Esophagus muscularis mucosa (tissue), 4 donors: Measurements from ENCODE around the gene NR3C2. TPM values are rescaled to one million over a fixed set of nuclear protein-coding genes. Genes with fewer than 3 reads are reported as not detected.

Experiments used
- DNase-seq: peaks from one replicate; pipeline ENCODE4 v3.0.0-alpha.2; 2017; ENCODE audit errors: extremely low spot score
- H3K27ac ChIP-seq, 4 donors: fragments of 200-600 bp; sonication (generic); replicated peaks in 1 of 4; 1 replicate in 3 of 4; 2 replicates in 1 of 4; pipeline ENCODE4 v1.5.1; 2016 to 2019; ENCODE audit warnings: mild to moderate bottlenecking in 1 of 4
- H3K27me3 ChIP-seq, 4 donors: fragments of 200-600 bp; sonication (generic); one replicate each; pipeline versions ENCODE4 v1.5.1 to v1.6.0; 2016 to 2019
- H3K36me3 ChIP-seq, 4 donors: fragments of 200-600 bp; sonication (generic); one replicate each; pipeline ENCODE4 v1.5.1; 2016 to 2019
- H3K4me1 ChIP-seq, 4 donors: fragments of 200-600 bp; sonication (generic); one replicate each; pipeline ENCODE4 v1.5.1; 2016 to 2019
- H3K4me3 ChIP-seq, 4 donors: fragments of 200-600 bp; sonication (generic); 1 replicate in 2 of 4; 2 replicates in 2 of 4; pipeline ENCODE4 v1.5.1; 2016 to 2019; ENCODE audit warnings: mild to moderate bottlenecking in 4 of 4, moderate library complexity in 1 of 4
- H3K9me3 ChIP-seq, 4 donors: fragments of 200-600 bp; sonication (generic); 1 replicate in 3 of 4; 2 replicates in 1 of 4; pipeline ENCODE4 v1.5.1; 2016 to 2019
- CTCF ChIP-seq, 3 experiments: fragments of 200-600 bp in 2 of 3; fragments of 450-650 bp in 1 of 3; sonication (generic) in 2 of 3; IDR thresholded peaks; one replicate each; pipeline ENCODE4 v1.5.1; 2017 to 2019; ENCODE audit warnings: antibody characterized with exemption in 3 of 3, mild to moderate bottlenecking in 2 of 3, moderate library complexity in 1 of 3
- EP300 ChIP-seq: sonication (generic); formaldehyde crosslinking; IDR thresholded peaks from one replicate; pipeline ENCODE4 v1.6.1; 2017; ENCODE audit warnings: antibody characterized with exemption
- POLR2A ChIP-seq: fragments of 450-650 bp; IDR thresholded peaks from one replicate; pipeline ENCODE4 v1.6.1; 2017; ENCODE audit warnings: antibody characterized with exemption, moderate library complexity, mild to moderate bottlenecking, low read depth
- POLR2AphosphoS5 ChIP-seq, 2 donors: sonication (generic); formaldehyde crosslinking; IDR thresholded peaks; one replicate each; pipeline ENCODE4 v1.6.1; 2017; ENCODE audit warnings: antibody characterized with exemption in 2 of 2
- WGBS: methylation state at CpG from one replicate; pipeline ENCODE4 v1.1.5; 2018; 5-methylcytosine and 5-hydroxymethylcytosine counted together
- intact Hi-C: fragments of 100-400 bp; cut with DNase I; formaldehyde crosslinking; loops from one replicate; pipeline ENCODE4 v1.15.1; 2023
- total RNA-seq, 4 donors: library from RNA; depleted of rRNA; stranded (reverse); fragments of >200 nt; gene quantifications; one replicate each; pipeline versions ENCODE4 v1.1.0 to v1.2.1, GENCODE V29; 2016

The NR3C2 gene
- total RNA-seq, 4 donors from 2014 or later, result 10.0 to 14.6 (median 12.1) TPM

- no peak overlapping the region for H3K4me3 ChIP-seq
- H3K36me3 ChIP-seq, result peaks cover 39 to 55% (median 47%) of the 10 kb centered on the region in 4 donors
- intact Hi-C loops, result no loop called here
- H3K27ac ChIP-seq, result no peak overlapping the region
- H3K4me1 ChIP-seq, result peaks cover 37 to 59% (median 45%) of the 10 kb centered on the region in 4 donors
- H3K27me3 ChIP-seq, result no peaks in the 10 kb centered on the region
- WGBS, result 94% methylated on average over 10 of the region's 11 CpGs
- TF ChIP-seq CTCF (IDR thresholded peaks at IDR 0.05) (no peak), POLR2A (no peak), POLR2AphosphoS5 (IDR thresholded peaks at IDR 0.05) (no peak), EP300 (no peak)
- peaks cover 0 to under 1% (median under 1%) of the 10 kb centered on the region in 4 donors for H3K9me3 ChIP-seq
- DNase-seq, result no peak
Observed at GRCh38 chr4:148069086-148069894, 372.9 kb downstream of the NR3C2 start.

GRCh38 chr4:148068065-148068911, 373.9 kb downstream of the NR3C2 start:
- H3K4me1 ChIP-seq, result peaks cover 37 to 67% (median 45%) of the 10 kb centered on the region in 4 donors
- intact Hi-C loops, result no loop called here

GRCh38 chr4:148067301-148067916, 374.8 kb downstream of the NR3C2 start:
- Histone ChIP-seq H3K4me3 (no peak overlapping the region), H3K4me1 (peaks cover 37 to 67% (median 45%) of the 10 kb centered on the region in 4 donors), H3K36me3 (peaks cover 32 to 55% (median 46%) of the 10 kb centered on the region in 4 donors), H3K27me3 (no peaks in the 10 kb centered on the region), H3K9me3 (no peaks in the 10 kb centered on the region), H3K27ac (no peak overlapping the region)
- TF ChIP-seq POLR2AphosphoS5 (IDR thresholded peaks at IDR 0.05) (no peak), CTCF (IDR thresholded peaks at IDR 0.05) (no peak), POLR2A (no peak), EP300 (no peak)
- intact Hi-C loops, result no loop called here
- DNase-seq, result no peak
- WGBS, result 76% methylated on average over 4 of the region's 6 CpGs

More at GRCh38 chr4:148068065-148068911, 373.9 kb downstream of the NR3C2 start:
- no peak overlapping the region for H3K27ac ChIP-seq
- no peak for DNase-seq
- H3K36me3 ChIP-seq, result peaks cover 37 to 55% (median 51%) of the 10 kb centered on the region in 4 donors
- no peak overlapping the region for H3K4me3 ChIP-seq
- TF ChIP-seq EP300, result no peak
- TF ChIP-seq POLR2A, result no peak
- TF ChIP-seq POLR2AphosphoS5 (IDR thresholded peaks at IDR 0.05), result no peak
- TF ChIP-seq CTCF (IDR thresholded peaks at IDR 0.05), result no peak
- WGBS, result 78% methylated on average over 12 of the region's 13 CpGs
- no peaks in the 10 kb centered on the region for H3K27me3 ChIP-seq
- no peaks in the 10 kb centered on the region for H3K9me3 ChIP-seq

GRCh38 chr4:148065075-148065474, 377.1 kb downstream of the NR3C2 start:
- Histone ChIP-seq H3K27ac (no peak overlapping the region), H3K9me3 (no peaks in the 10 kb centered on the region), H3K27me3 (no peaks in the 10 kb centered on the region), H3K36me3 (peaks cover 22 to 47% (median 35%) of the 10 kb centered on the region in 4 donors), H3K4me3 (no peak overlapping the region), H3K4me1 (peaks cover 41 to 70% (median 51%) of the 10 kb centered on the region in 4 donors)
- WGBS, result 65% methylated on average over 5 of the region's 5 CpGs
- intact Hi-C loops, result no loop called here
- DNase-seq, result no peak
- TF ChIP-seq POLR2A (no peak), EP300 (no peak), CTCF (IDR thresholded peaks at IDR 0.05) (no peak), POLR2AphosphoS5 (IDR thresholded peaks at IDR 0.05) (no peak)
